HG03066 (cell line): ENCODE results near the gene NPB.

Source experiments
- ATAC-seq: cut with Tn5 transposase; IDR thresholded peaks from one replicate; pipeline ENCODE4 v1.9.1; 2021; ENCODE audit warnings: low read depth; ENCODE audit not compliant: unreplicated experiment

NPB gene

DNA sequence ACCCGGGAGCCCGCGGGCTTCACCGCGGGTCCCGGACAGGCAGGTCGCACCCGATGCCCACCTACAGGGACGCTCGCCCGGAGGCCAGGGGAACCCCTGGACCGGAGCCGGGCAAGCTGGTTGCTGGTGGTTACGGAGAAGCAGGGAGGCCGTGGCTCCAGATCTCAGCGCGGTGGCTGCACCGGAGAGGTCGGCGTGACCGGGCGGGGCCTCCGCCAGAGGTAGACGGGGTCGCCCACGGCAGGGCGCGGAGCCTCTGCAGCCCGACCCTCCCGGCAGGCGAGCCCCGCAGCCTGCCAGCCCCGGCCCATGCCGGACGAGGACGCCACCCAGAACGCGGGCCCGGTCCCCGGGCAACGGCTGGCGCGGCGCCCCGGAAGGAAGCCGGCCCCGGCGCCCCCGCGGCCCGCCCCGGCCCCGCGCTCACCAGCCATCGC is 8.8 kb downstream of the NPB start:
- ATAC-seq = peak; percentile 24

DNA sequence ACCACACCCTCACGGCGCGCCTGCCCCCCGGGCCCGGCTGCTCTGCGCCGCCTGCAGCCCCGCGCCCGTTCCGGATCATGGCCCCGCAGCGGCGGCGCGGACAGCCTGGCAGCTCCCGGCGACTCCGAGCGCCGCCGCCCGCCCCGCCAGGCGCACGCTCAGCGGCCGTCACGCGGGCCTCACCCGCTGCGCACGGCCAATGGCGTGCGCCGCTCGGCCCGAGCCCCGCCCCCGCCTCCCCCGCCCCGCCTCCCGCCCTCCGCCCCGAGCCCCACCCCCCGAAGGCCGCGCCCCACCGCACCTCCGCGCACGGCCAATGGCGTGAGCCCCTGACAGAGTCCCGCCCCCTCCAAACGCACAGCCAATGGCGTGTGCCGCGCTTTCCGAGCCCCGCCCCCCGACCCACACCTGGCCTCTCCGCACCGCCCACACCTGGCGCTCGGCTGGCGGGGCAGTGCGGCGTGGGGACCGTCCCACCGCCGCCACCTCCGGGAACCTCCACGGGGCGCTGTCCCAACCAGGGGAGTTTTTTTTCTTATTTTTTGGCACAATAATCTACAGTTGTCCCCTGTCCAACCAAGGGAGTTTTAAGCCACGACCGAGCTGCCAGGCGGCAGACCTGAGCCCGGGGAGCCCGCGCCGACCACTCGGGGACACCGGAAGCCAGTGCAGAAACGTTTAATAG is 9.4 kb downstream of the NPB start, which contains the start of gene PCYT2:
TSS of gene PCYT2 (minus strand) at position 123 of the 685 bp plus-strand sequence. CDS start at position 79, 44 bp downstream.
- peak; percentile 81 for ATAC-seq

DNA sequence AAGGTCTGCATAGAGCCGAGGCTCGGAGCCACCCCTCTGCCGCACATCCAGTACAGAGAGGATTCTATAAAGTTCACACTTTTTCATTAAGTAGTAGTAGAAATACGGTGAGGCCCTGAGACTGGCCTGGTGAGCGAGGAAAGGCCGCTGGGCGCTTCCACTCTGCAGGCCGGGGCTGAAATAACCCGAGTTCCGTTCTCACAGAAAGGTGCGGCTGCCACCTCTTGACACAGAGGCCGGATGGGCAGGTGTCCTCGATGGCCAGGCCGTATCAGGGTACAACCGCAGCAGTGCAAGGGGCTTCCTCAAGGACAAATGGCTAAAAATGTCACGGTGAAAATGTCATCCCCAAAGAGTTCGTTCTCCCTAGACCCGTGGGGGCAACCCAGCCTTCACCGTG is 9.9 kb downstream of the NPB start:
- ATAC-seq = no peak

DNA sequence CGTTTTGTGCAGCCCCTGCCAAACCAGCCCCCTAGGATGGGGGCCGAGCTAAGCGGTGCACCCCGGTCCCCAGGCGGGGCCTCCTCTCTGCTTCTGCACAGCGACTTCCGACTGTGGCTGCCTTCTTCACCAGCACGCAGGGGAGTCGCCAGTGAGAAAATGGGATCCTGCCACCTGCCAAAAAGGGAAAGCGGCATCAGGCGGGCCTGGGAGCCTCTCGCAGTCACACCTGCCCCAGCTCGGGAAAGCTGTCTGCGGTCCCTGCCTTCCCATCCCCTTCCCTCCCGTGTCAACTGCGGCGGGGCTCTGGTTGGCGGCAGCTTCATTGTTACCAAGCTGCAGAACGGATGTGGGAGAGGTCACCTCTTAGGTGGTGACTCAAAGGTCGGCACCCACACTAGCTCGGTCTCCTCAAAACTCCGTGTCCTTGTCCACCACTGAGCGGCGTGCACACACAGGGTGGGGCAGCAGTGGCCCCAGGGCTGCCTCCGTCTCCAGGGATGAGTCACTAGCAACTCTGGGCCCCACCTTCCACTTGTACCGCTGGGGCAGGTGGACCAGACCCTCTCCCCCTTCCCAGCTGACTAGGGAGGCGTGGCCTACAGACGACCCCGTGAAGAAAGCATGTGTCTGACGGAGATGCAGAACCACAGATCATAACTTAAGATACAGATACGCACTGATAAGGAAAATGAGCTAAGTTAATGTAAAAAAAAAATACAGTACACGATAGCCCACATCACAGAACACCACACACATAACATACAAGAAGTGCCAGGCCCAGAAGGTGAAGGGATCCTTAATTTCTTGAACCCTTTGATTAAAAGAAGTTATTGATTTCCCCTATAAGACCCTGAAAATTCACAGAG is 10.6 kb downstream of the NPB start:
- ATAC-seq = no peak

DNA sequence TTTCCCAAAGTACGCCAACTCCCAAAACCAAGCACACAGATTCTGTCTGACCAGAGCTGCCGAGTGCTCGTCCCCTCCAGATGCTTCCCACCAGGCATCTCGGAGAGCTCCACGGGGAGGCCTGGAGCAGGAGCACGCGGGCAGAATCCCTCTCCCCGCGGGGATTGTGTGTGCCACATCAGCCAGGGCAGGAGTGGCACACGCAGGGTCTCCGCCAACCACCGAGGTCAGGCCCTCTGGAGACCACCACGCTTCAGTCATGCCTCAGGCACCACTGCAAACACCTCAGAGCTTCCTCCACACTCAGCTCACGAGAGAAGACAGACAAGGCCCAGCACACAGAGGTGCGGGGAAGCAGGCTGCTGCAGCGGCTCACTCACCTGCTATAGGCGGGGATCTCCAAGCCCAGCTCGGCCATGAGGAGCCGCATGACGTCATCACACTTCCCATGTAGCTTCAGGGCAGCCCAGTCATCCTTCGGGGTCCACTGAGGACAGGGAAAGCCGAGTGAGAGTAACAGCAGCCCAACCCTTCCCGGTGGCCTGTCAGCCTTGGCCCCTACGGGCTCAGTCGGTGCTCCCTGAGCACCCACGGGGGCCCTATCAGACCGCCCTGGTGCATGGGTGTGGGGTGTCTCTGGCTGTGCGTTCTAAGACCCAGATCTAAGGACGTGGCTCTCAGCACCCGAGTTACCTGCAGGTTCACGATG is 11.5 kb downstream of the NPB start:
- ATAC-seq = no peak

DNA sequence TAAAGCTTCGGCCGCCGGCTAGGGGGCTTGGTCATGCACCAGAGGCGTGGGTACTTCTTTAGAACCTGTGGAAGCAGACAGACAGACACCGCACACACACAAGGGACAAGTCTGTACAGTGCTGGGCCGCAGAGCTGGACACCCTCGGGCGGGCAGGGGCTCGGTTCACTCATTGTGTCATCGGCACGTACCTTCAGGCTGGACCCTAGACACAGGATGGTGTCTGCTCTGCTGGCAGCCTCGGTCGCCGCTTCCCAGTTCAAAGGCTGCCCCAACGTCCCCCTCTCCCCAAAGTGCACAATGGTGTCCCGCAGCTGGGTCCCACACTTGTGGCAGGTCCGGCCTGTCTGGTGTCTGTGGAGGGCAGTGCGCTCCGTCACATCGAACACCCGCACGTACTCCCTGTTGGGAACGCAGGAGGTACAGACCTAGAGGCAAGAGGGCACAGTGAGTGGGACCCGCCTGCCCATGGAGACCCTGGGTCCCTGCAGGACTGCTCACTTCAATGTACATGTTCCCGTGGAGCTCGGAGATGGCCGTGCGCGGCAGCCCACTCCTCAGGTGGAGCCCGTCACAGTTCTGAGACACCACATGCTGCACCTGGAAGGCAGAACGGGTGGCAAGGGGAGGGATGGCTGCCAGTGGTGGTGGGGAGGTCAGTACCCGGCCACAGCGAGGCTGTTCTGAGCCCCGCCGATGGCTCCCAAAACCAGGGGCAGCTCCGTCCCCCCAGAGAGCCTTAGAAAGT is 12.2 kb downstream of the NPB start:
- no peak for ATAC-seq

DNA sequence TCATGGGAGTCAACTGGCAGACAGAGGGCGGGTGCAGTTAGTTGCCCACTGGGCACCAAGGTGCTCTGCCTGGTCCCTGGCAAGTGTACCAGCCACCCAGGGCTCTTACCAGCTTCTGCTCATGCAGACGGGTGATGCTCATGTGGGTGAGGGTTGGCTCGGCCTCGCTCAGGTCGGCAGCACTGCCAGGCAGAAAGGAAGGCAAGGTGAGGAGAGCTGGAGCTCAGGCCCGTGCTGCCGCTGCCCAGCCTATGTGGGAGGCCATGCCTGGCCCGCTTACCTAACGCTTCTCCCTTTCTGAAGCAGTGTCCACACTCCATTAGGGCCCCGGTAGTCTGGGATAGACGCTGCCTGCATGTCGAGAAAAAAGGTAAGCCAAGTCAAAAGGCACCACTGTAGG is 13.3 kb downstream of the NPB start:
- no peak for ATAC-seq

DNA sequence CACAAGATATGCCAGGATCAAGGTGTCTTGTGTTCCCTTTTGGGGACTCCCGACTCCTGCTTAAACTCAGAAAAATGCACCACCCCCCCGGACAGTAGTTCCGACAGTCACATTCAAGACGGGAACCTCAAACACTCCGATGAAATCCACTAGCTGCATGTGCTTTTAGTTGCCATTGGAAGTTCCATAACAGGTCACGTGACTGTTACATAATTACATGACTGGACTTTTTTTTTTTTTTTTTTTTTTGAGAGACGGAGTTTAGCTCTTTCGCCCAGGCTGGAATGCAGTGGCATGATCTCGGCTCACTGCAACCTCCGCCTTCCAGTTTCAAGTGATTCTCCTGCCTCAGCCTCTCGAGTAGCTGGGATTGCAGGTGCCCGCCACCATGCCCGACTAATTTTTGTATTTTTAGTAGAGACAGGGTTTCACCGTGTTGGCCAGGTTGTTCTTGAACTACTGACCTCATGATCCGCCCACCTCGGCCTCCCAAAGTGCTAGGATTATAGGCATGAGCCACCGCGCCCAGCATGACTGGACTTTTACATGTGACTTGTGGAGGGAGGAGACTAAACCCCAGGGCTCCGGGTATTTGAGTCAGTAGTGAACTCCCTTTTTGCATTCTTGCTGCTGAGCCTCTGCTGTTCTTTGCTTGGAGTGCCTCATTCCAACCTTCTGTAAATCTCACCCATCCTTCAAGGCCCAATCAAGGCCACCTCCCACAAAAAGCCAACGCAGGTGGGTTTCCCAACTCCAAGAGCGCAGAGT is 14.4 kb downstream of the NPB start:
- ATAC-seq = no peak

DNA sequence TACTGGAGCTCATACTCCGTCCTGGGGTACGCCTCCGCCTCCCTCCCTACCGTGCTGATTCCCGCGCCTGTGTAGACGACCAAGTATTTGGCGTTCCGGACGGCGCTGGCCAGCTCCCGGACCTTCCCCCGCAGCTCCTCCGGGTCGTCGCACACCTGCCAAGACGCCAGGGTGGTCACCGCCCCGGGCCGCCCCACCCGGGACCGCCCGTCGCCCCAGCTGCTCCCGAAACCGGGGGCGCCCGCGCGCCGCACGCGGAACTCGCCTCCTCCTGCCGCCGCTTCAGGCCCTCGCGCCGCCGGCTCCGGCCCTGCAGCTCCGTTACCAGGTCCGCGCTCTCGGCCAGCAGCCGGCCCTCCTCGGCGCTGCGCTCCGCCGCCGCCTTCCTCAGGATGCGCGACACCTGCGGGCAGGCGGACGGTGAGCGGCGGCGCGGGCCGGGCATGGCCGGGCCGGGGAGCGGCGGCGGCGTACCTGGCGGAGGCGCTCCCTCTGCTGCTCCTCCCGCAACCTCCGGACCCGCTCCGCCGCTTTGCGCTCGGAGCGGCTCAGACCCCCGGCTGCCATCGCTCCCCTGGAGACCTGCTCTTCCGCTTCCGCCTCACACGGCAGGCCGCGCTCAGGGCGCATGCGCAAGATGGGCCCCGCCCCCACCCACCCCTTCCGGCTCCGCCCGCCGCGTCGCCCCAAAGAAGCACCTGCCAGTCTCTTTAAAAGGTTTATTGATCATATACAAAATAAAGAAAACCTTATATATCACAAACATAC is 15.7 kb downstream of the NPB start, which contains the start of gene SIRT7:
TSS of gene SIRT7 (minus strand) at position 612 of the 768 bp plus-strand sequence. CDS start at position 567, 45 bp downstream.
- peak; percentile 69 for ATAC-seq

DNA sequence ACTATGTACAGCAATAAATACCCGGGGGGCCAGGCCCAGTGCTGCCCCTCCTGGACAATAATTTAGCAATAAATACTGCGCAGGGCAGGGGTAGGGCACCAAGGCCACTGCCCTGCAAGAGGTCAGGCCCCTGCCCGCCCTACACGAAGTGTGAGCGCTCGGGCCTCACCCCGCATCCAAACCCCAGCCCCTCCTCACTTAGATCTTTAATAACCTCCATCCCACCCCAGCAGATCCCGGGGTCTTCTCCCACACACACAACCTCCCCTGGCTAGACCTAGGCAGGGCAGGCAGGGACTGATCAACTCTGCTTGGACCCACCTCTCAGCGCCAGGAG is 16.3 kb downstream of the NPB start:
- peak; percentile 30 for ATAC-seq

DNA sequence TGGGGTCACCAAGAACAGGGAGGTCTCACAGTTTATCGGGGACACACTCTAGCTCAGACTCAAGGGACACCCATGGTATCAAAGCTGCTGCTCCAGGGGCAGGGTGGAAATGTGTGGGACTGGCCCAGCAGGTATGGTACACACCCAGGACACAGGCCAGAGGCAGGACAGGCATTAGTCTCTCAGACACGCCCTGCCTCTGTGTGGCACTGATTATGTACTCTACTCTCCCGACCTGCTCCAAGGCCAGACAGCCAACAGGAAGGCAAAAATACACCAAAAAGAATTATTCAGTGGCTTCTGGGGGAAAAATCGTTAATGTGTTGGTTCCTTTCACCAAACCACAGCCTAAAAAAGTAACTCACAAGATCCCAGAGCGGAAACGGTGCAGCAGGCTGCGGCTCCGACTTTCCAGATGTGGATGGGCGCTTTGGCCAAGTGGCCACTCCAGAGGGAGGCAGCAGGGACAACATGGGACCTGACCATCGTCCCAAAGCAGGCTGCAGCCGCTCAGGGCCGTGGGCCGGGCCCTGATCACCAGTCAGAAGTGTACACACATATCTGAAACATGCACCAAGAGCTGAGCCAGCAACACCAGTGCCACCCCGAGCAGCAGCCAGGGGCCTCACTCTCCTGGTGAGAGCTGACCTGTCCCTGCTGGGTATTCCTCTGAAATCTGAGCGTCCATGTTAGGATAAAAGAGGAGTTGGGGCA is 17.0 kb downstream of the NPB start:
- no peak for ATAC-seq

DNA sequence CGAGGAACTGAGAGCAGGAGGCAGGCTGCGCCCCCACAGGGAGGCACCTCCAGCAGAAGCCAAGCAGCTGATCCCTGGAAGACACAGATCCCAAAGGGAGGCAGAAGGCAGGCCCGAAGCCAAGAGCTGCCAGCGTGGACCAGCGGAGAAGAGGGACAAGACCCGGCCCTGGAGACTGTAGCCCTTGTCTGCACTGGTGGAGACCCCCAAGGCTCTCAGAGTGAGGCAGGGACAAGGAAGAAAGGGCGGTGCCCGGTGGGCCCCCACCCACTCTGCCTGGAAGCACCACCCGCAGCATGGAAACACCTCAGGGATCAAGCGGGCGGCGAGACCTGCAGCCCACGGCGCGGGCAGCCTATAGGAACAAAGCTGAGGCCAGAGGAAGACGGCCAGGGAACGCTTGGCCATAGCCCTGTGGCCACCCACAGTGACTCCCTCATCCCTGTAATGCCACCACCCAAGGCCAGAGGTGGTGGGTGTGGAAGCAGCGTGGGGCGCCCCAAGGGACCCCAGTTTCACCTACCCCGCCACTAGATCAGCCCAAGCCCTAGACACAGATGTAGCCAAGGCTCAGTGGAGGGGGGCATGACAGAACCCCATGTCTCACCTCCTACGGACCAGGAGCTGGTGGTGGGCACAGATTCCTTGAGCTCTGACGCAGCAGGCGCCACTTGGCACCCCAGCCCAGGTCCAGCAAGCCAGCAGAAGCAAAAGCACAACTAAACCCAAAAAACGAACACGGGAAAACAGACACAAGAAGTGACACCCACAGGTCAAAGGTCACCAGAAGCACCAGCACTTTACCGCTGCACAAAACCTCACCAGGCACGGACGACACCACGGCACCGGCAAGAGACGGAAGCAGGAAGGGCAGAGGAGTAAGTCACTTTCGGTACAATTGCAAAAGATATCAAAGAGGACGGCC is 18.8 kb downstream of the NPB start:
- no peak for ATAC-seq

DNA sequence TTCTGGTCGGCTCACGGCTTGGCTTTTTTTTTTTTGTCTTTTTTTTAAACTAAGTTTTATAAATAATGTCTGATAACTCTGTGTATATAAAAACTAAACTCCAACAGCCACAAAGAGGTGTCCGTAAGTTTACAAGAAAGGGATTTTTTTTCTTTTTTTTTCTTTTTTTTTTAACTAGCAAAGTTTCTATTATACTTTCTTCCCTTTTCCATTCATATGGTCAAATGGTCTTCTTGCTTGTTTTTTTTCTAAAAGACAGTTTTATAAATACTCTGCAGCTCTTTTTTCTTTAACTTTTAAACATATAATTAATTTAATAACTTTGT is 19.5 kb downstream of the NPB start:
- ATAC-seq = no peak

DNA sequence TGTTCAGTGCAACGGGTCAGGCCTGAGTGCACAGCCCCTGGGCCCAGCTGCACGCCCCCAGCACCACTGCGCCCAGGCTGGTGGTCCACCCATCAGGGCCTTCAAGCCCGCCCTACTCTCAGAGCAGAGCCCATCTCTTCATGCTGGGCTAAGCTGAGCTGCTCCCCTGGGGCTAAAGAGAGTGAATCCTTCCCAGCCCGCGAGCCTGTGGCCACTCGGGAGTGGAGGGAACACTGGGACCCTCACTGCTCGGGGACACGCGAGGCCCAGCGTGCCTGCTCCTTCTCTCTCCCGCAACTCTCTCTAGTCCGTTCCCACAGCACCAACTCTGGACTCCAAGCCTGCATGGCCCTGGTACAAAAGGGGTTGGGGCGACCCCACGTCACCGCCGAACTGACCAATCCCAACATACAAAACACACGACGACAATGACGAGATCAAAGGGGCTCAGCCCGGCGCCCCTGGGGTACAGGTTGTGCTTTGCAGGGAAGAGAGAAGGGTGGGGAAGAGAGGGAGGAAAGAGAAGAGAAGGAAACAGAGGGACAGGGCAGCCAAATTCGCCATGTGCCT is 20.0 kb downstream of the NPB start:
- no peak for ATAC-seq

DNA sequence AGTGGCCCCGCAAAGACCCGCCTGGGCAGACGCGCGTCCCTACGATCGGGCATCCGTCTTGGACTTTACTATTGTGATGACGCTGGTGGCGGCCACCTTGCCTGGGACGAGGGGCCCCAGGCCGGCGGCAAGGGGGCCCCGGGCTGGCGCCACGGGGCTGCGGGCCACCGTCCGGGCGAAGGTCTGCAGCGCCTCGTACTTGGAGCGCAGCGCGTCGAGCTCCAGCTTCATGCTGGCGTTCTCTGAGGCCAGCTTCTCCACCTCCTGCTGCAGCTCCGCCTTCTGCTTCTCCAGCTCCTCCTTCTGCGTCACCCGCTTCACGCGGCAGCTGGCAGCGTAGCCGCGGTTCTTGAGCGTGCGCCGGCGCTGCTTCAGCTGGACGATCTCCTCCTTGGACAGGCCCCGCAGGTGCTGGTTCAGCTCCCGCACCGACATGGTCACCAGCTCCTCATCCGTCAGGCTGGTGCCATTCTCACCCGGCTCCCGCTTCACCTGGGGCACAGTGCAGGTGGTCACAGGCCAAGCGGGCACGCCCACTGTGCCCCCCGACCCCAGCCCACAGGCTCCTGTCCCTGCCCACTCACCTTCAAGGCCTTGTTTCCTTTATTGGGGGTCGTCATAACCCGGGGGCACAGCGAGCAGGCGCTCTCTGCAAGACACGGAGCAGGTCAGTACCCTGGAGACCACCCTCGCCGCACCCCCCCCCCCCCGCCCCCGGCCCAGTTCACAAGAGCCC is 20.7 kb downstream of the NPB start:
- ATAC-seq = no peak
